AML-193 (cell line): ENCODE data around the gene PKLR.
A peak's percentile ranks its signal among the peaks of the same experiment; 100 is the strongest.
"Not testable (repeated sequence)": the region's sequence is repeated elsewhere in the genome, so short reads cannot be mapped to it uniquely, and the experiment has no call there.

ENCODE experiments used
- DNase-seq, 2 experiments: peaks; one replicate each; lab custom pipeline; 2025; lab: John Stamatoyannopoulos, UW

PKLR gene

GRCh38 chr1:155301342-155301841, at the start of gene PKLR:
PKLR (minus strand) TSS chr1:155301438; CDS start chr1:155301395, 43 bp downstream.
- no peak for DNase-seq

GRCh38 chr1:155342842-155343241, 41.6 kb upstream of the PKLR start:
- no peak for DNase-seq

GRCh38 chr1:155339515-155340097, 38.4 kb upstream of the PKLR start:
- no peak for DNase-seq

- no peak for DNase-seq
Observed at GRCh38 chr1:155334962-155335361, 33.7 kb upstream of the PKLR start.

GRCh38 chr1:155329980-155330598, 28.9 kb upstream of the PKLR start:
- DNase-seq: no peak

- not testable (repeated sequence) for DNase-seq
Observed at GRCh38 chr1:155328856-155329255, 27.6 kb upstream of the PKLR start.

GRCh38 chr1:155327981-155328380, 26.7 kb upstream of the PKLR start:
- DNase-seq: no peak

- DNase-seq: no peak
Observed at GRCh38 chr1:155326631-155327037, 25.4 kb upstream of the PKLR start.

GRCh38 chr1:155326020-155326526, 24.8 kb upstream of the PKLR start:
- no peak for DNase-seq

GRCh38 chr1:155325603-155325893, 24.3 kb upstream of the PKLR start:
- DNase-seq: no peak

- no peak for DNase-seq
Observed at GRCh38 chr1:155324717-155325602, 23.7 kb upstream of the PKLR start.

- peak; percentile 90 to 96 for DNase-seq
Observed at GRCh38 chr1:155324037-155324716, 22.9 kb upstream of the PKLR start.

GRCh38 chr1:155323729-155324036, 22.4 kb upstream of the PKLR start:
- peak; percentile 61 to 72 for DNase-seq

- DNase-seq: peak; percentile 74 to 77
Observed at GRCh38 chr1:155322953-155323728, 21.9 kb upstream of the PKLR start.

GRCh38 chr1:155322571-155322952, 21.3 kb upstream of the PKLR start:
- no peak for DNase-seq

- DNase-seq: no peak
Observed at GRCh38 chr1:155321639-155322503, 20.6 kb upstream of the PKLR start.

GRCh38 chr1:155320661-155321617, 19.7 kb upstream of the PKLR start, which contains the start of gene RUSC1:
RUSC1 (plus strand) TSS chr1:155320894; CDS start chr1:155321774, 880 bp downstream.
- DNase-seq: no peak

- no peak for DNase-seq
Observed at GRCh38 chr1:155320252-155320651, 19.0 kb upstream of the PKLR start.

GRCh38 chr1:155319536-155319935, 18.3 kb upstream of the PKLR start:
- DNase-seq: no peak
